Measurements from ENCODE around the gene IL31. TPM values are rescaled to one million over a fixed set of nuclear protein-coding genes. Genes with fewer than 3 reads are reported as not detected.

The IL31 gene
- total RNA-seq, 1 donor from 2014 or later = not detected

DNA sequence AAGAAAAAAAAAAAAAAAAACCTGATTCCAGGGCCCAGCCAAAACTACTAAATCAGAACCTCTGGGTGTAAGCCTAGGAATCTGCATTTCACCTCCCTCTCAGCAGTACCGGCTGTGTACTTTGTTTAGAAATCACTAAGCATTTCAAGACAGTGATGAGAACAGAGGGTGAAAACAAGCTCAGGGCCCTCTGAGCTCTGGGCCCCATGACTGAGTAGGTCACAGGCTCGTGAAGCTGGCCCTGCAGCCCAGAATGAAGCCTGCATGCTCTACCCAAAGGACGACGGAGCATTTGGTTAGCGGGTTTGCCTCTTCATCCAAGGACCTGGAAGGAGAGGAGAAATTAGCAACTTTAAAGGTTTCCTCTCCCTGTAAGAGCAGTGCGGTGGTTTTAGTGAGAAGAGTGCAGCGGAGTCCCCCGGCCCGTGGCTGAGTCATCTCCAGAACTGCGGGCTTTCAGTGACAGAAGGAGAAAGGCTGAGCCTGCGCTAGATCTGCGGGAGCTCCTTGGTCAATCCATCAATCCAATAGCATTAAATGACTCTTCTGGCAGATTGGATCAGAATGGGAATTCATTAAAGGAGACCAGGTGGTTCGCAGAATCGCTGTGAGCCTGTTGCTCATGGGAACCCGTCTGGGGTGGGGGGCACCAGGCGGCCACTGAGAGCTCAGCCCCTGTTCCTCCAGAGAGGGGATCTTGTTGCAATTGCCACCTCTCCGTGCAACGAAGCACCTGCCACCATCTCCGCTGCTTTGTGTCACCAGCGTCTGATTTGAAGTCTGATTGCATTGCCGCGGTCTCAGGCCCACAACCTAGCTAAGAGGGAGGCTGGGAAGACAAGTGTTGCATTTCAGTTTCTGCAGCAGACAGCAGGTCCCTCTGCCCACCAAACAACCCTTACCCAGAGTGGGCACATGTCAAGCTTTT is 7.3 kb downstream of the IL31 start:
- FAIRE-seq = no peak

DNA sequence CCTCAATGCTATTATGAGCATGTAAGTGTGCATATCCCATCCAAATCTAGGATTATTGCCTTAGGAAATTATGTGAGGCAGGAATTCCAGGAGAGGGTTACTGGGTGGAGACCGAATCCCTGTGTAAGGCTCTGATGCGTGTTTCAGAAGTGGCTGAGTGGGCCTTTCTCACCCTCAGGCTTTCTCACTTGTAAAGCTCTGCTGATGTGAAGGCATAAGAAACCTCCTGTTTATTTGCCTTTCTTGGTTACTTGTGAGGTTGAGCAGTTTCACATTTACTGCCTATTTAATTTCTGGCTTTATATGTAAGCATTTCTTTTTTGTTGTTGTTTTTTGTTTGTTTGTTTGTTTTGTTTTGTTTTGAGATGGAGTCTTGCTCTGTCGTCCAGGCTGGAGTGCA is 11.0 kb downstream of the IL31 start:
- Histone ChIP-seq H3K27me3 (ENCODE audit: control insufficient read depth, insufficient read depth, low read length) (no peaks in the 10 kb centered on the region), H3K4me3 (ENCODE audit: low read depth, low read length) (no peak overlapping the region), H3K36me3 (ENCODE audit: control insufficient read depth, insufficient read depth, low read length) (no peaks in the 10 kb centered on the region)
- DNase-seq (ENCODE audit: low read depth) (no peak), FAIRE-seq (no peak)
- TF ChIP-seq, protein P1, sequence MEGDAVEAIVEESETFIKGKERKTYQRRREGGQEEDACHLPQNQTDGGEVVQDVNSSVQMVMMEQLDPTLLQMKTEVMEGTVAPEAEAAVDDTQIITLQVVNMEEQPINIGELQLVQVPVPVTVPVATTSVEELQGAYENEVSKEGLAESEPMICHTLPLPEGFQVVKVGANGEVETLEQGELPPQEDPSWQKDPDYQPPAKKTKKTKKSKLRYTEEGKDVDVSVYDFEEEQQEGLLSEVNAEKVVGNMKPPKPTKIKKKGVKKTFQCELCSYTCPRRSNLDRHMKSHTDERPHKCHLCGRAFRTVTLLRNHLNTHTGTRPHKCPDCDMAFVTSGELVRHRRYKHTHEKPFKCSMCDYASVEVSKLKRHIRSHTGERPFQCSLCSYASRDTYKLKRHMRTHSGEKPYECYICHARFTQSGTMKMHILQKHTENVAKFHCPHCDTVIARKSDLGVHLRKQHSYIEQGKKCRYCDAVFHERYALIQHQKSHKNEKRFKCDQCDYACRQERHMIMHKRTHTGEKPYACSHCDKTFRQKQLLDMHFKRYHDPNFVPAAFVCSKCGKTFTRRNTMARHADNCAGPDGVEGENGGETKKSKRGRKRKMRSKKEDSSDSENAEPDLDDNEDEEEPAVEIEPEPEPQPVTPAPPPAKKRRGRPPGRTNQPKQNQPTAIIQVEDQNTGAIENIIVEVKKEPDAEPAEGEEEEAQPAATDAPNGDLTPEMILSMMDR (IDR thresholded peaks at IDR 0.05; ENCODE audit: insufficient read depth, low read length, severe bottlenecking) = no peak

More for the DNA sequence above, 7.3 kb downstream of the IL31 start:
- no peaks in the 10 kb centered on the region for H3K36me3 ChIP-seq (ENCODE audit: control insufficient read depth, insufficient read depth, low read length)
- no peaks in the 10 kb centered on the region for H3K27me3 ChIP-seq (ENCODE audit: control insufficient read depth, insufficient read depth, low read length)
- DNase-seq (ENCODE audit: low read depth) = no peak
- H3K4me3 ChIP-seq (ENCODE audit: low read depth, low read length) = no peak overlapping the region
- TF ChIP-seq, protein P1 (IDR thresholded peaks at IDR 0.05; ENCODE audit: insufficient read depth, low read length, severe bottlenecking) = no peak

DNA sequence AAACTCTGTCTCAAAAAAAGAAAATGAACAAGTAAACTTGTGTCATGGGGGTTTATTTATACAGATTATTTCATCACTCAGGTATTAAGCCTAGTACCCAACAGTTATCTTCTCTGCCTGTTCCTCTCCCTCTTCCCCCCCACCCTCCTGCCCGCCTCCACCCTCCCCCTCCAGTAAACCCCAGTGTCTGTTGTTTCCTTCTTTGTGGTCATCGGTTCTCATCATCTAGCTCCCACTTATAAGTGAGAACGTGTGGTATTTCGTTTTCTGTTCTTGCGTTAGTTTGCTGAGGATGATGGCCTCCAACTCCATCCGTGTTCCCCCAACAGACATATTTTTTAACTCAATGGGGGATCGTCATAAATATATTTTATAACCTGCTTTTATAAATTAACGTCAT is 12.3 kb downstream of the IL31 start:
- no peak overlapping the region for H3K4me3 ChIP-seq (ENCODE audit: low read depth, low read length)
- DNase-seq (ENCODE audit: low read depth) (no peak), FAIRE-seq (no peak)
- H3K27me3 ChIP-seq (ENCODE audit: control insufficient read depth, insufficient read depth, low read length) = no peaks in the 10 kb centered on the region
- no peaks in the 10 kb centered on the region for H3K36me3 ChIP-seq (ENCODE audit: control insufficient read depth, insufficient read depth, low read length)
- TF ChIP-seq, protein P1 (IDR thresholded peaks at IDR 0.05; ENCODE audit: insufficient read depth, low read length, severe bottlenecking) = no peak

DNA sequence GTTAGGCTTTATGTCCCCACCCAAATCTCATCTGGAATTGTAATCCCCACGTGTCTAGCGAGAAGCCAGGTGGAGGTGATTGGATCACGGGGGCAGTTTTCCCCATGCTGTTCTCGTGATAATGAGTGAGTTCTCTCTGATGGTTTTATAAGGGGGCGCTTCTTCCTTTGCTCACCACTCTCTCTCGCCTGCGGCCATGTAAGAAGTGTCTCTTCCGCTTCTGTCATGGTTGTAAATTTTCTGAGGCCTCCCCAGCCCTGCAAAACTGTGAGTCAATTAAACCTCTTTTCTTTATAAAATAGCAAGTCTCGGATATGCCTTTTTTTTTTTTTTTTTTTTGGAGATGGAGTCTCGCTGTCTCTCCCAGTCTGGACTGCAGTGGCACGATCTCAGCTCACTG is 13.3 kb downstream of the IL31 start:
- Histone ChIP-seq H3K4me3 (ENCODE audit: low read depth, low read length) (no peak overlapping the region), H3K36me3 (ENCODE audit: control insufficient read depth, insufficient read depth, low read length) (no peaks in the 10 kb centered on the region), H3K27me3 (ENCODE audit: control insufficient read depth, insufficient read depth, low read length) (no peaks in the 10 kb centered on the region)
- FAIRE-seq (no peak), DNase-seq (ENCODE audit: low read depth) (no peak)
- TF ChIP-seq, protein P1 (IDR thresholded peaks at IDR 0.05; ENCODE audit: insufficient read depth, low read length, severe bottlenecking) = no peak

DNA sequence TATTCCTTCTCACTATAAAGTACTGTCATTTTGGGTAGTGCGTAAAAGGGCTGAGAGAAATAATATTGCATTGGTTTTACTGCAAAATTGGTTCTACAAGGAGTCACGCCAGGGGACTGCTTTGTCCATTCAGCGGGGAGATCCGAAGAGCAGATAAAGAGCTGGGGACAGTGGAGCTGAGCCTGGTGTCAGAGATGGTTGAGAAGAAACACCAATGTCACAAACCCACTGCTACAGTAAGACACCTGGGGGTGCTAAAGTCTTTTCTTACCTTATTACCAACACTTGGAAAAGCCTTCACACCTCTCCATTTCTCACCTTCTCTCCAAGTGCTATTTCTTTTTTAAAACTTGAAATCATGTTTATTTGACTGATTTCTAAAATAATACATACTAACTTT is 14.1 kb downstream of the IL31 start:
- H3K4me3 ChIP-seq (ENCODE audit: low read depth, low read length) = no peak overlapping the region
- TF ChIP-seq, protein P1 (IDR thresholded peaks at IDR 0.05; ENCODE audit: insufficient read depth, low read length, severe bottlenecking) = peak; percentile 8
- DNase-seq (ENCODE audit: low read depth) (no peak), FAIRE-seq (no peak)
- H3K36me3 ChIP-seq (ENCODE audit: control insufficient read depth, insufficient read depth, low read length) = no peaks in the 10 kb centered on the region
- H3K27me3 ChIP-seq (ENCODE audit: control insufficient read depth, insufficient read depth, low read length) = no peaks in the 10 kb centered on the region
